Activated gamma-delta T cell treated with anti-CD3 and anti-CD28 coated beads, Interleukin-2, amount 50 U/mL, for 16 hours (primary cell): ENCODE results near the gene RLF.

Experiments used
- DNase-seq: peaks from one replicate; pipeline ENCODE4 v3.0.0-alpha.2; 2020; ENCODE audit warnings: low read depth

RLF gene

GRCh38 chr1:40243351-40243750 lies 82.2 kb downstream of the RLF start:
- no peak for DNase-seq

- no peak for DNase-seq
Measured at GRCh38 chr1:40244138-40244744, 83.1 kb downstream of the RLF start.

- no peak for DNase-seq
Measured at GRCh38 chr1:40245686-40246085, 84.5 kb downstream of the RLF start.

- DNase-seq = no peak
Measured at GRCh38 chr1:40247655-40248054, 86.5 kb downstream of the RLF start, which contains the start of gene TMCO2. TSS of gene TMCO2 (plus strand) at chr1:40247937. CDS start at chr1:40247994, 57 bp downstream.

- DNase-seq = no peak
Measured at GRCh38 chr1:40248412-40248811, 87.2 kb downstream of the RLF start.

- no peak for DNase-seq
Measured at GRCh38 chr1:40251456-40251855, 90.3 kb downstream of the RLF start.

GRCh38 chr1:40252601-40253000 lies 91.4 kb downstream of the RLF start:
- DNase-seq = no peak

- no peak for DNase-seq
Measured at GRCh38 chr1:40255231-40255630, 94.0 kb downstream of the RLF start.

- no peak for DNase-seq
Measured at GRCh38 chr1:40256401-40257084, 95.4 kb downstream of the RLF start.

- no peak for DNase-seq
Measured at GRCh38 chr1:40257313-40257687, 96.1 kb downstream of the RLF start.

- peak; percentile 96 for DNase-seq
Measured at GRCh38 chr1:40257688-40258444, 96.7 kb downstream of the RLF start, which contains the start of gene ZMPSTE24. TSS of gene ZMPSTE24 (plus strand) at chr1:40258236. CDS start at chr1:40258272, 36 bp downstream.

- no peak for DNase-seq
Measured at GRCh38 chr1:40258445-40258769, 97.2 kb downstream of the RLF start.

- no peak for DNase-seq
Measured at GRCh38 chr1:40264354-40264781, 103.2 kb downstream of the RLF start.

- no peak for DNase-seq
Measured at GRCh38 chr1:40265298-40265697, 104.1 kb downstream of the RLF start.

- DNase-seq = no peak
Measured at GRCh38 chr1:40265919-40266318, 104.7 kb downstream of the RLF start.

- DNase-seq = no peak
Measured at GRCh38 chr1:40266786-40267535, 105.8 kb downstream of the RLF start.

GRCh38 chr1:40267767-40268187 lies 106.6 kb downstream of the RLF start:
- no peak for DNase-seq

GRCh38 chr1:40268211-40268610 lies 107.0 kb downstream of the RLF start:
- no peak for DNase-seq

GRCh38 chr1:40270152-40270834 lies 109.1 kb downstream of the RLF start:
- no peak for DNase-seq

GRCh38 chr1:40272653-40273213 lies 111.5 kb downstream of the RLF start:
- no peak for DNase-seq

- no peak for DNase-seq
Measured at GRCh38 chr1:40273547-40274166, 112.5 kb downstream of the RLF start.
